Astrocyte (in vitro differentiated cells and primary cell): ENCODE results near the gene GRIK3.

Experiments
- EZH2 ChIP-seq: IDR thresholded peaks from 2 replicates; pipeline ENCODE4 v1.6.1; 2012; ENCODE audit warnings: mild to moderate bottlenecking, low read length, inconsistent platforms; ENCODE audit not compliant: insufficient read depth
- TF ChIP-seq, protein P1 (sequence below): IDR thresholded peaks from 2 replicates; pipeline ENCODE4 v1.5.1; 2011; ENCODE audit warnings: low read depth, mild to moderate bottlenecking, inconsistent platforms, low read length, moderate library complexity; ENCODE audit not compliant: insufficient read depth

DNA sequence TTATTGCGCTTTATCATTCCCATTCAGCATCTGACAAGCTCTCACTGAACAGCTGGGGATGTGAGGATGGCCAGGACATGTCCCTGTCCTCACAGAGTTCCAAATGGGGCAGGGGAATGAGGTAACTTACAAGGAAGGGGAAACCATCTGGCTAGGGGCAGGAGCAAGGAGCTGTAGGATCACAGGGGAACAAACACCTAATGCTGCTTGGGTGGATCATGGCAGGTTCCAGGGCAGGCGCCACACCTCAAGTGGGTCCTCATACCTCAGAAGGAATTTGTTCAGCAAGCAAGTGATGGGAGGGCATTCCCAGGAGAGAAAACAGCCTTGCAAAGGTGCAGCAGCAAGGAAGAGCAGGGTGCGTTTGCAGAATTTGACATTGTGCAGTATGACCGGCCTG, 35.1 kb upstream of the GRIK3 start:
- TF ChIP-seq, protein P1, sequence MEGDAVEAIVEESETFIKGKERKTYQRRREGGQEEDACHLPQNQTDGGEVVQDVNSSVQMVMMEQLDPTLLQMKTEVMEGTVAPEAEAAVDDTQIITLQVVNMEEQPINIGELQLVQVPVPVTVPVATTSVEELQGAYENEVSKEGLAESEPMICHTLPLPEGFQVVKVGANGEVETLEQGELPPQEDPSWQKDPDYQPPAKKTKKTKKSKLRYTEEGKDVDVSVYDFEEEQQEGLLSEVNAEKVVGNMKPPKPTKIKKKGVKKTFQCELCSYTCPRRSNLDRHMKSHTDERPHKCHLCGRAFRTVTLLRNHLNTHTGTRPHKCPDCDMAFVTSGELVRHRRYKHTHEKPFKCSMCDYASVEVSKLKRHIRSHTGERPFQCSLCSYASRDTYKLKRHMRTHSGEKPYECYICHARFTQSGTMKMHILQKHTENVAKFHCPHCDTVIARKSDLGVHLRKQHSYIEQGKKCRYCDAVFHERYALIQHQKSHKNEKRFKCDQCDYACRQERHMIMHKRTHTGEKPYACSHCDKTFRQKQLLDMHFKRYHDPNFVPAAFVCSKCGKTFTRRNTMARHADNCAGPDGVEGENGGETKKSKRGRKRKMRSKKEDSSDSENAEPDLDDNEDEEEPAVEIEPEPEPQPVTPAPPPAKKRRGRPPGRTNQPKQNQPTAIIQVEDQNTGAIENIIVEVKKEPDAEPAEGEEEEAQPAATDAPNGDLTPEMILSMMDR: no peak
- no peak for TF ChIP-seq EZH2
